Breast epithelium (tissue), 4 donors: ENCODE measurements around the gene FBXO47. TPM values are rescaled to one million over a fixed set of nuclear protein-coding genes. Genes with fewer than 3 reads are reported as not detected.

ENCODE experiments used
- DNase-seq, 2 donors: peaks; one replicate each; pipeline ENCODE4 v3.0.0-alpha.2; 2019; ENCODE audit warnings: low spot score in 2 of 2
- H3K27ac ChIP-seq, 2 donors: fragments of 200-600 bp; sonication (generic) in 1 of 2; one replicate each; pipeline ENCODE4 v1.5.1; 2016 to 2019; ENCODE audit warnings: mild to moderate bottlenecking in 1 of 2
- H3K27me3 ChIP-seq, 2 donors: fragments of 200-600 bp; sonication (generic) in 1 of 2; one replicate each; pipeline versions ENCODE4 v1.5.1 to v1.6.0; 2017 to 2019; ENCODE audit warnings: control low read depth in 1 of 2, mild to moderate bottlenecking in 1 of 2
- H3K36me3 ChIP-seq: fragments of 200-600 bp; one replicate; pipeline ENCODE4 v1.5.1; 2019
- H3K4me1 ChIP-seq, 2 donors: fragments of 200-600 bp; sonication (generic); one replicate each; pipeline ENCODE4 v1.5.1; 2016 to 2019; ENCODE audit warnings: control low read depth in 1 of 2
- H3K4me3 ChIP-seq, 3 donors: fragments of 200-600 bp; sonication (generic); 1 replicate in 2 of 3; 2 replicates in 1 of 3; pipeline ENCODE4 v1.5.1; 2016 to 2019; ENCODE audit warnings: mild to moderate bottlenecking in 3 of 3, moderate library complexity in 2 of 3
- H3K9me3 ChIP-seq, 2 donors: fragments of 200-600 bp; sonication (generic) in 1 of 2; one replicate each; pipeline ENCODE4 v1.5.1; 2016 to 2019; ENCODE audit warnings: control low read depth in 1 of 2
- POLR2A ChIP-seq: fragments of 450-650 bp; IDR thresholded peaks from one replicate; pipeline ENCODE4 v1.6.1; 2016; ENCODE audit warnings: antibody characterized with exemption, mild to moderate bottlenecking, moderate library complexity
- POLR2AphosphoS5 ChIP-seq, 3 donors: sonication (generic); formaldehyde crosslinking; IDR thresholded peaks; one replicate each; pipeline ENCODE4 v1.6.1; 2017; ENCODE audit warnings: antibody characterized with exemption in 3 of 3
- intact Hi-C: fragments of 100-400 bp; cut with DNase I; formaldehyde crosslinking; loops from one replicate; pipeline ENCODE4 v1.15.1; 2023; ENCODE audit warnings: low total_unique reads
- total RNA-seq, 3 donors: library from RNA; depleted of rRNA; stranded (reverse); fragments of >200 nt; gene quantifications; one replicate each; pipeline ENCODE4 v1.1.0, GENCODE V29; 2016
- TF ChIP-seq, protein P1 (sequence below), 3 donors: fragments of 450-650 bp; IDR thresholded peaks; one replicate each; pipeline ENCODE4 v1.5.1; 2016 to 2017; ENCODE audit warnings: antibody characterized with exemption in 3 of 3, mild to moderate bottlenecking in 3 of 3, moderate library complexity in 3 of 3

The FBXO47 gene
- total RNA-seq, 3 donors from 2014 or later, result not detected

DNA sequence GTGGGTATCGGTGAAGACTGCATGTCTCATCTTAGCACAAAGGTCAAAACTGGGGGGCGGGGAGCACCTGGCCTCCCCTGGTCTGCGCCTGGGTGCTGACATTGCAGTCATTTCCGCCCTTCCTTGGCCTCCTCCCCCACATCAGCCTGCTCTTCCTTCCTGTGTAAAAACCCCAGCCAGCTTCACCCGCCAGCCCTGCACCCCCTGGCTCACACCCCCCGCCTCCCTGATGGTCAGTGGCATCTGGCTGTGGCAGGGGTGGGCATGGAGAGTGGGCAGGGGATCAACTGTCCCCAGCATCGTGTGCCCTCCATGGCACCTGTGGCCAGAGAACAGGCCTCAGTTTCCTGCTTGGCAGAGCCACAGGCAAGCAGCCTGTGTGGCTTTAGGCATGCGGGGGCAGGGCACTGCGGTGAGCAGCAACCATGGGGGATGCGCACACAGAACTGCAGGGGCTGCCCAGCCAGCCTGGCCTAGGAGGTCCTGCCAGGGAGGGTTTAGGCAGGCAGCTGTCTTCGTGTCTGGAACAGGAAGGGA is 68.3 kb downstream of the FBXO47 start:
- Histone ChIP-seq H3K9me3 (no peaks in the 10 kb centered on the region), H3K4me3 (no peak overlapping the region), H3K27me3 (no peaks in the 10 kb centered on the region), H3K27ac (peak overlapping the region; percentile 62 to 84), H3K4me1 (peaks cover 13 to 16% of the 10 kb centered on the region in 2 donors), H3K36me3 (no peaks in the 10 kb centered on the region)
- intact Hi-C loops, result no loop called here
- TF ChIP-seq POLR2A, result no peak
- TF ChIP-seq, protein P1, sequence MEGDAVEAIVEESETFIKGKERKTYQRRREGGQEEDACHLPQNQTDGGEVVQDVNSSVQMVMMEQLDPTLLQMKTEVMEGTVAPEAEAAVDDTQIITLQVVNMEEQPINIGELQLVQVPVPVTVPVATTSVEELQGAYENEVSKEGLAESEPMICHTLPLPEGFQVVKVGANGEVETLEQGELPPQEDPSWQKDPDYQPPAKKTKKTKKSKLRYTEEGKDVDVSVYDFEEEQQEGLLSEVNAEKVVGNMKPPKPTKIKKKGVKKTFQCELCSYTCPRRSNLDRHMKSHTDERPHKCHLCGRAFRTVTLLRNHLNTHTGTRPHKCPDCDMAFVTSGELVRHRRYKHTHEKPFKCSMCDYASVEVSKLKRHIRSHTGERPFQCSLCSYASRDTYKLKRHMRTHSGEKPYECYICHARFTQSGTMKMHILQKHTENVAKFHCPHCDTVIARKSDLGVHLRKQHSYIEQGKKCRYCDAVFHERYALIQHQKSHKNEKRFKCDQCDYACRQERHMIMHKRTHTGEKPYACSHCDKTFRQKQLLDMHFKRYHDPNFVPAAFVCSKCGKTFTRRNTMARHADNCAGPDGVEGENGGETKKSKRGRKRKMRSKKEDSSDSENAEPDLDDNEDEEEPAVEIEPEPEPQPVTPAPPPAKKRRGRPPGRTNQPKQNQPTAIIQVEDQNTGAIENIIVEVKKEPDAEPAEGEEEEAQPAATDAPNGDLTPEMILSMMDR (IDR thresholded peaks at IDR 0.05), result no peak
- TF ChIP-seq POLR2AphosphoS5 (IDR thresholded peaks at IDR 0.05), result no peak
- no peak for DNase-seq

DNA sequence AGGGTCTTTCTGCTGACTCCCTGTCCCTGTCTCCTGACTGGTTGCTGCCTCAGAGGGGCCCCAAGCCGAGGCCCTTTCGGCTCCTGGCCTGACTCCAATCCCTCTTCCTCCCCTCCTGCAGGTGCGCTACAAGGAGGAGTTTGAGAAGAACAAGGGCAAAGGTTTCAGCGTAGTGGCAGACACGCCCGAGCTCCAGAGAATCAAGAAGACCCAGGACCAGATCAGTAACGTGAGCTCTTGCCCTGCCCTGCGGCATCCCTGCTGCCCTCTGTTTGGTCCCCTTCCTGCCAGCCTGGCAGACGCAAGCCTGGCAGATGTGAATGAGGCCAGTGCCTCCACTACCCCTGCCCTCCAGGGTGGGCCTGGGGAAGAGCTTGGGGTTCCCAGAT is 68.9 kb downstream of the FBXO47 start:
- peak overlapping the region in 1 of 3 donors; percentile 20 for H3K4me3 ChIP-seq
- no peaks in the 10 kb centered on the region for H3K9me3 ChIP-seq
- H3K4me1 ChIP-seq, result peaks cover 16 to 22% of the 10 kb centered on the region in 2 donors
- peak overlapping the region; percentile 62 to 84 for H3K27ac ChIP-seq
- no peak for TF ChIP-seq POLR2A
- TF ChIP-seq, protein P1 (IDR thresholded peaks at IDR 0.05), result no peak
- TF ChIP-seq POLR2AphosphoS5 (IDR thresholded peaks at IDR 0.05), result no peak
- DNase-seq, result no peak
- H3K36me3 ChIP-seq, result no peaks in the 10 kb centered on the region
- H3K27me3 ChIP-seq, result no peaks in the 10 kb centered on the region
- intact Hi-C loops, result no loop called here

- Histone ChIP-seq H3K27me3 (no peaks in the 10 kb centered on the region), H3K9me3 (no peaks in the 10 kb centered on the region), H3K36me3 (no peaks in the 10 kb centered on the region), H3K4me3 (no peak overlapping the region), H3K4me1 (peaks cover 21 to 27% of the 10 kb centered on the region in 2 donors), H3K27ac (peak overlapping the region; percentile 62 to 84)
- intact Hi-C loops, result no loop called here
- DNase-seq, result no peak
- TF ChIP-seq, protein P1 (IDR thresholded peaks at IDR 0.05), result no peak
- TF ChIP-seq POLR2A, result no peak
- no peak for TF ChIP-seq POLR2AphosphoS5 (IDR thresholded peaks at IDR 0.05)
Observed at GRCh38 chr17:38897671-38898290, 69.4 kb downstream of the FBXO47 start.

GRCh38 chr17:38897176-38897575 is 70.0 kb downstream of the FBXO47 start:
- Histone ChIP-seq H3K36me3 (no peaks in the 10 kb centered on the region), H3K4me3 (no peak overlapping the region)
- DNase-seq, result no peak

More at GRCh38 chr17:38897176-38897575, 70.0 kb downstream of the FBXO47 start:
- TF ChIP-seq POLR2AphosphoS5 (IDR thresholded peaks at IDR 0.05) (no peak), POLR2A (no peak)
- TF ChIP-seq, protein P1 (IDR thresholded peaks at IDR 0.05), result no peak
- H3K4me1 ChIP-seq, result peaks cover 21 to 27% of the 10 kb centered on the region in 2 donors
- intact Hi-C loops, result no loop called here
- H3K9me3 ChIP-seq, result no peaks in the 10 kb centered on the region
- H3K27me3 ChIP-seq, result no peaks in the 10 kb centered on the region
- peak overlapping the region; percentile 62 to 84 for H3K27ac ChIP-seq
